ENCODE results near the gene TPCN2.

DNA sequence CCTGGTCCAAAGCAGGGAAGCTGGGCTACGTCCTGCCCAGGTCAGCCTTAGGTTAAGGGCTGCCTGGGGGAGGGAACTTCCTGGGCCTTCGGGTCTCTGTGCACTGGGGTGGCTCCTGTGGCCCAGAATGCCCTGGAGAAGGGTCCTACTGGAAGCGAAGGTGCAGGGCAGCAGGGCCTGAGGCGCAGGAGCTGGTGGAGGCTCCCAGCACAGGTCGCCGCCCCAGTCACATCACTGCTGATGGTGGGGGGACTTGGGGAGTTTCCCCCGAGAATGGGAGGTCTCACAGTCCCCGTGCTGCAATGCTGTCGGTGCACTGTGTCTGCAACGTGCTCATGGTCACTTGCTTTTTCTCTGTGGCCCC is 106.2 kb downstream of the TPCN2 start:
- TF ChIP-seq, protein P1, sequence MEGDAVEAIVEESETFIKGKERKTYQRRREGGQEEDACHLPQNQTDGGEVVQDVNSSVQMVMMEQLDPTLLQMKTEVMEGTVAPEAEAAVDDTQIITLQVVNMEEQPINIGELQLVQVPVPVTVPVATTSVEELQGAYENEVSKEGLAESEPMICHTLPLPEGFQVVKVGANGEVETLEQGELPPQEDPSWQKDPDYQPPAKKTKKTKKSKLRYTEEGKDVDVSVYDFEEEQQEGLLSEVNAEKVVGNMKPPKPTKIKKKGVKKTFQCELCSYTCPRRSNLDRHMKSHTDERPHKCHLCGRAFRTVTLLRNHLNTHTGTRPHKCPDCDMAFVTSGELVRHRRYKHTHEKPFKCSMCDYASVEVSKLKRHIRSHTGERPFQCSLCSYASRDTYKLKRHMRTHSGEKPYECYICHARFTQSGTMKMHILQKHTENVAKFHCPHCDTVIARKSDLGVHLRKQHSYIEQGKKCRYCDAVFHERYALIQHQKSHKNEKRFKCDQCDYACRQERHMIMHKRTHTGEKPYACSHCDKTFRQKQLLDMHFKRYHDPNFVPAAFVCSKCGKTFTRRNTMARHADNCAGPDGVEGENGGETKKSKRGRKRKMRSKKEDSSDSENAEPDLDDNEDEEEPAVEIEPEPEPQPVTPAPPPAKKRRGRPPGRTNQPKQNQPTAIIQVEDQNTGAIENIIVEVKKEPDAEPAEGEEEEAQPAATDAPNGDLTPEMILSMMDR (IDR thresholded peaks at IDR 0.05; ENCODE audit: low read depth, low read length, missing input control): no peak
- TF ChIP-seq RAD21 (IDR thresholded peaks at IDR 0.05) (no peak), FOXA1 (IDR thresholded peaks at IDR 0.05) (no peak), GABPA (IDR thresholded peaks at IDR 0.05 in 1 of 2, conservative IDR thresholded peaks at IDR 0.05 in 1 of 2) (no peak), TAF1 (conservative IDR thresholded peaks at IDR 0.05) (no peak), YY1 (IDR thresholded peaks at IDR 0.05) (no peak), JUND (IDR thresholded peaks at IDR 0.05) (no peak), RXRA (IDR thresholded peaks at IDR 0.05) (no peak), SP1 (IDR thresholded peaks at IDR 0.05) (no peak), EGR1 (IDR thresholded peaks at IDR 0.05; ENCODE audit: low read depth in 2 of 2) (no peak), HNF4A (conservative IDR thresholded peaks at IDR 0.05) (no peak)
- TF ChIP-seq, protein P2, sequence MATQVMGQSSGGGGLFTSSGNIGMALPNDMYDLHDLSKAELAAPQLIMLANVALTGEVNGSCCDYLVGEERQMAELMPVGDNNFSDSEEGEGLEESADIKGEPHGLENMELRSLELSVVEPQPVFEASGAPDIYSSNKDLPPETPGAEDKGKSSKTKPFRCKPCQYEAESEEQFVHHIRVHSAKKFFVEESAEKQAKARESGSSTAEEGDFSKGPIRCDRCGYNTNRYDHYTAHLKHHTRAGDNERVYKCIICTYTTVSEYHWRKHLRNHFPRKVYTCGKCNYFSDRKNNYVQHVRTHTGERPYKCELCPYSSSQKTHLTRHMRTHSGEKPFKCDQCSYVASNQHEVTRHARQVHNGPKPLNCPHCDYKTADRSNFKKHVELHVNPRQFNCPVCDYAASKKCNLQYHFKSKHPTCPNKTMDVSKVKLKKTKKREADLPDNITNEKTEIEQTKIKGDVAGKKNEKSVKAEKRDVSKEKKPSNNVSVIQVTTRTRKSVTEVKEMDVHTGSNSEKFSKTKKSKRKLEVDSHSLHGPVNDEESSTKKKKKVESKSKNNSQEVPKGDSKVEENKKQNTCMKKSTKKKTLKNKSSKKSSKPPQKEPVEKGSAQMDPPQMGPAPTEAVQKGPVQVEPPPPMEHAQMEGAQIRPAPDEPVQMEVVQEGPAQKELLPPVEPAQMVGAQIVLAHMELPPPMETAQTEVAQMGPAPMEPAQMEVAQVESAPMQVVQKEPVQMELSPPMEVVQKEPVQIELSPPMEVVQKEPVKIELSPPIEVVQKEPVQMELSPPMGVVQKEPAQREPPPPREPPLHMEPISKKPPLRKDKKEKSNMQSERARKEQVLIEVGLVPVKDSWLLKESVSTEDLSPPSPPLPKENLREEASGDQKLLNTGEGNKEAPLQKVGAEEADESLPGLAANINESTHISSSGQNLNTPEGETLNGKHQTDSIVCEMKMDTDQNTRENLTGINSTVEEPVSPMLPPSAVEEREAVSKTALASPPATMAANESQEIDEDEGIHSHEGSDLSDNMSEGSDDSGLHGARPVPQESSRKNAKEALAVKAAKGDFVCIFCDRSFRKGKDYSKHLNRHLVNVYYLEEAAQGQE (IDR thresholded peaks at IDR 0.05): no peak
- TF ChIP-seq, protein P3, sequence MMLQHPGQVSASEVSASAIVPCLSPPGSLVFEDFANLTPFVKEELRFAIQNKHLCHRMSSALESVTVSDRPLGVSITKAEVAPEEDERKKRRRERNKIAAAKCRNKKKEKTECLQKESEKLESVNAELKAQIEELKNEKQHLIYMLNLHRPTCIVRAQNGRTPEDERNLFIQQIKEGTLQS (IDR thresholded peaks at IDR 0.05): no peak
- TF ChIP-seq, protein P4, sequence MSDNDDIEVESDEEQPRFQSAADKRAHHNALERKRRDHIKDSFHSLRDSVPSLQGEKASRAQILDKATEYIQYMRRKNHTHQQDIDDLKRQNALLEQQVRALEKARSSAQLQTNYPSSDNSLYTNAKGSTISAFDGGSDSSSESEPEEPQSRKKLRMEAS (IDR thresholded peaks at IDR 0.05): no peak
